K562 (cell line): ENCODE measurements around the gene LY6G6F. TPM values are rescaled to one million over a fixed set of nuclear protein-coding genes. Genes with fewer than 3 reads are reported as not detected.
A peak's percentile ranks its signal among the peaks of the same experiment; 100 is the strongest.

Source experiments
- ATF1 ChIP-seq, 2 experiments: fragments of 450-650 bp in 1 of 2; IDR thresholded peaks; 2 replicates each; pipeline ENCODE4 v1.6.1; 2016; ENCODE audit warnings: missing compliant biosample characterization in 1 of 2, missing genetic modification characterization in 1 of 2
- CBX5 ChIP-seq: IDR thresholded peaks from 2 replicates; pipeline ENCODE4 v1.6.1; 2014; ENCODE audit warnings: low read depth, borderline replicate concordance
- MCM5 ChIP-seq: fragments of 450-650 bp; IDR thresholded peaks from 2 replicates; pipeline ENCODE4 v1.6.1; 2016; ENCODE audit warnings: low read depth
- MEIS2 ChIP-seq: fragments of 450-650 bp; IDR thresholded peaks from 2 replicates; pipeline ENCODE4 v1.6.1; 2014; ENCODE audit warnings: mild to moderate bottlenecking; ENCODE audit not compliant: partially characterized antibody
- PCBP1 ChIP-seq: fragments of 200-400 bp; formaldehyde crosslinking; IDR thresholded peaks from 2 replicates; pipeline ENCODE4 v1.6.1; 2018; ENCODE audit warnings: mild to moderate bottlenecking, low read depth, low read length; ENCODE audit not compliant: poor library complexity, severe bottlenecking
- PTTG1 ChIP-seq: fragments of 450-650 bp; IDR thresholded peaks from 2 replicates; pipeline ENCODE4 v1.6.1; 2016; ENCODE audit warnings: low read depth, mild to moderate bottlenecking, missing genetic modification characterization, missing compliant biosample characterization
- RBBP5 ChIP-seq: fragments of 200-600 bp; sonication (generic); IDR thresholded peaks from 2 replicates; pipeline ENCODE4 v1.6.1; 2012; ENCODE audit warnings: borderline replicate concordance, mild to moderate bottlenecking, low read length, control low read depth, inconsistent platforms; ENCODE audit not compliant: insufficient read depth, poor library complexity, severe bottlenecking
- RBM22 ChIP-seq: fragments of 200-400 bp; formaldehyde crosslinking; IDR thresholded peaks from 2 replicates; pipeline ENCODE4 v1.6.1; 2018; ENCODE audit warnings: low read length, low read depth; ENCODE audit not compliant: poor library complexity, severe bottlenecking
- SMAD1 ChIP-seq: fragments of 150-350 bp; IDR thresholded peaks from 2 replicates; pipeline ENCODE4 v1.6.1; 2014; ENCODE audit warnings: low read length, low read depth; ENCODE audit not compliant: partially characterized antibody
- SREBF1 ChIP-seq: fragments of 150-350 bp; IDR thresholded peaks from 2 replicates; pipeline ENCODE4 v1.6.1; 2014; ENCODE audit warnings: antibody characterized with exemption, low read depth, low read length, borderline replicate concordance
- TCF7L2 ChIP-seq: fragments of 150-350 bp; IDR thresholded peaks from 2 replicates; pipeline ENCODE4 v1.6.1; 2016; ENCODE audit warnings: low read depth, mild to moderate bottlenecking, low read length, moderate library complexity
- TOE1 ChIP-seq, 2 experiments: fragments of 450-650 bp in 1 of 2; sonication (generic) in 1 of 2; formaldehyde crosslinking in 1 of 2; IDR thresholded peaks; 2 replicates each; pipeline versions ENCODE4 v1.7.1 to v1.8.0; 2016 to 2022; ENCODE audit warnings: borderline replicate concordance in 2 of 2, mild to moderate bottlenecking in 2 of 2, antibody characterized with exemption in 1 of 2, inconsistent platforms in 1 of 2, low read depth in 1 of 2, missing genetic modification reagents in 1 of 2, moderate library complexity in 1 of 2
- TSC22D4 ChIP-seq: fragments of 450-650 bp; IDR thresholded peaks from 2 replicates; pipeline ENCODE4 v1.6.1; 2016; ENCODE audit warnings: missing genetic modification characterization, missing biosample characterization, control low read depth
- ZKSCAN3 ChIP-seq: fragments of 250-450 bp; sonication (Bioruptor Pico); IDR thresholded peaks from 2 replicates; pipeline ENCODE4 v1.4.0; 2020
- ZNF134 ChIP-seq: fragments of 250-450 bp; sonication (Bioruptor Pico); conservative IDR thresholded peaks from 2 replicates; pipeline ENCODE4 v1.4.0; 2020
- ZNF316 ChIP-seq: fragments of 450-650 bp; IDR thresholded peaks from 2 replicates; pipeline ENCODE4 v1.6.1; 2016
- polyA plus RNA-seq, 8 experiments: library from polyadenylated mRNA; depleted of rRNA in 4 of 8; stranded (reverse) in 5 of 8; unstranded in 3 of 8; fragments of >200 nt; fragmentation: Nextera tagmentation in 2 of 8; fragmentation: Illumina TruSeq in 1 of 8; extraction: Ambion mirVana in 2 of 8; extraction: Trizol in 1 of 8; gene quantifications; 2 replicates each; pipeline versions ENCODE4 v1.2.1 to v1.2.3, GENCODE V29; 2011 to 2014; ENCODE audit warnings: inconsistent platforms in 1 of 8, missing spikeins in 1 of 8
- total RNA-seq, 7 experiments: library from RNA; depleted of rRNA in 6 of 7; stranded (reverse); fragments of >200 nt in 6 of 7; fragmentation: Illumina TruSeq in 2 of 7; extraction: Trizol in 2 of 7; gene quantifications; 2 replicates each; pipeline versions ENCODE4 v1.2.1 to v1.2.3, GENCODE V29; 2011 to 2021; ENCODE audit warnings: low replicate concordance in 1 of 7
- TF ChIP-seq, protein P1 (sequence below): fragments of 450-650 bp; formaldehyde crosslinking; IDR thresholded peaks from 2 replicates; pipeline ENCODE4 v1.4.0; 2020; ENCODE audit warnings: mild to moderate bottlenecking, moderate library complexity
- TF ChIP-seq, protein P2 (sequence below): IDR thresholded peaks from 3 replicates; pipeline ENCODE4 v1.6.1; 2011; ENCODE audit warnings: borderline replicate concordance, mild to moderate bottlenecking, moderate library complexity; ENCODE audit not compliant: insufficient read length; ENCODE audit errors: extremely low read depth
- TF ChIP-seq, protein P3 (sequence below), 2 experiments: fragments of 450-650 bp; IDR thresholded peaks; 2 replicates each; pipeline ENCODE4 v1.6.1; 2018; ENCODE audit warnings: mild to moderate bottlenecking in 2 of 2, low read depth in 1 of 2; ENCODE audit not compliant: partially characterized antibody in 2 of 2

Gene LY6G6F
- total and polyA plus RNA-seq, 9 of the 15 experiments (the other 6 are each of a cell fraction or from before 2014, with no cell fraction given) = 0.14 to 0.50 (median 0.28) TPM; not detected in 2

GRCh38 chr6:31729979-31730630, 23.4 kb downstream of the LY6G6F start (continued):
- TF ChIP-seq ATF1 (CRISPR knock-in tag; IDR thresholded peaks at IDR 0.05) (no peak), ATF1 (tag; IDR thresholded peaks at IDR 0.05) (peak; percentile 79), RBBP5 (peak; percentile 22), MCM5 (no peak), SMAD1 (peak; percentile 3), CBX5 (no peak), TCF7L2 (peak; percentile 56; the same call in 1 of the 2 replicates), TOE1 (IDR thresholded peaks at IDR 0.05; ENCODE audit: borderline replicate concordance) (no peak), TOE1 (CRISPR knock-in tag; IDR thresholded peaks at IDR 0.05; ENCODE audit: borderline replicate concordance, low read depth) (peak; percentile 11), PCBP1 (peak; percentile 73), ZNF134 (CRISPR knock-in tag) (peak; percentile 82), MEIS2 (no peak), TSC22D4 (no peak), SREBF1 (no peak; the same call in 1 of the 2 replicates), PTTG1 (tag) (no peak), ZKSCAN3 (CRISPR knock-in tag) (no peak), RBM22 (peak; percentile 99), ZNF316 (no peak)
- TF ChIP-seq, protein P1, sequence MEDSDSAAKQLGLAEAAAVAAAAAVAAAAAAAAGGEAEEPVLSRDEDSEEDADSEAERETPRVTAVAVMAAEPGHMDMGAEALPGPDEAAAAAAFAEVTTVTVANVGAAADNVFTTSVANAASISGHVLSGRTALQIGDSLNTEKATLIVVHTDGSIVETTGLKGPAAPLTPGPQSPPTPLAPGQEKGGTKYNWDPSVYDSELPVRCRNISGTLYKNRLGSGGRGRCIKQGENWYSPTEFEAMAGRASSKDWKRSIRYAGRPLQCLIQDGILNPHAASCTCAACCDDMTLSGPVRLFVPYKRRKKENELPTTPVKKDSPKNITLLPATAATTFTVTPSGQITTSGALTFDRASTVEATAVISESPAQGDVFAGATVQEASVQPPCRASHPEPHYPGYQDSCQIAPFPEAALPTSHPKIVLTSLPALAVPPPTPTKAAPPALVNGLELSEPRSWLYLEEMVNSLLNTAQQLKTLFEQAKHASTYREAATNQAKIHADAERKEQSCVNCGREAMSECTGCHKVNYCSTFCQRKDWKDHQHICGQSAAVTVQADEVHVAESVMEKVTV (CRISPR knock-in tag) = peak; percentile 96
- TF ChIP-seq, protein P2, sequence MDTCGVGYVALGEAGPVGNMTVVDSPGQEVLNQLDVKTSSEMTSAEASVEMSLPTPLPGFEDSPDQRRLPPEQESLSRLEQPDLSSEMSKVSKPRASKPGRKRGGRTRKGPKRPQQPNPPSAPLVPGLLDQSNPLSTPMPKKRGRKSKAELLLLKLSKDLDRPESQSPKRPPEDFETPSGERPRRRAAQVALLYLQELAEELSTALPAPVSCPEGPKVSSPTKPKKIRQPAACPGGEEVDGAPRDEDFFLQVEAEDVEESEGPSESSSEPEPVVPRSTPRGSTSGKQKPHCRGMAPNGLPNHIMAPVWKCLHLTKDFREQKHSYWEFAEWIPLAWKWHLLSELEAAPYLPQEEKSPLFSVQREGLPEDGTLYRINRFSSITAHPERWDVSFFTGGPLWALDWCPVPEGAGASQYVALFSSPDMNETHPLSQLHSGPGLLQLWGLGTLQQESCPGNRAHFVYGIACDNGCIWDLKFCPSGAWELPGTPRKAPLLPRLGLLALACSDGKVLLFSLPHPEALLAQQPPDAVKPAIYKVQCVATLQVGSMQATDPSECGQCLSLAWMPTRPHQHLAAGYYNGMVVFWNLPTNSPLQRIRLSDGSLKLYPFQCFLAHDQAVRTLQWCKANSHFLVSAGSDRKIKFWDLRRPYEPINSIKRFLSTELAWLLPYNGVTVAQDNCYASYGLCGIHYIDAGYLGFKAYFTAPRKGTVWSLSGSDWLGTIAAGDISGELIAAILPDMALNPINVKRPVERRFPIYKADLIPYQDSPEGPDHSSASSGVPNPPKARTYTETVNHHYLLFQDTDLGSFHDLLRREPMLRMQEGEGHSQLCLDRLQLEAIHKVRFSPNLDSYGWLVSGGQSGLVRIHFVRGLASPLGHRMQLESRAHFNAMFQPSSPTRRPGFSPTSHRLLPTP = no peak
- TF ChIP-seq, protein P3, sequence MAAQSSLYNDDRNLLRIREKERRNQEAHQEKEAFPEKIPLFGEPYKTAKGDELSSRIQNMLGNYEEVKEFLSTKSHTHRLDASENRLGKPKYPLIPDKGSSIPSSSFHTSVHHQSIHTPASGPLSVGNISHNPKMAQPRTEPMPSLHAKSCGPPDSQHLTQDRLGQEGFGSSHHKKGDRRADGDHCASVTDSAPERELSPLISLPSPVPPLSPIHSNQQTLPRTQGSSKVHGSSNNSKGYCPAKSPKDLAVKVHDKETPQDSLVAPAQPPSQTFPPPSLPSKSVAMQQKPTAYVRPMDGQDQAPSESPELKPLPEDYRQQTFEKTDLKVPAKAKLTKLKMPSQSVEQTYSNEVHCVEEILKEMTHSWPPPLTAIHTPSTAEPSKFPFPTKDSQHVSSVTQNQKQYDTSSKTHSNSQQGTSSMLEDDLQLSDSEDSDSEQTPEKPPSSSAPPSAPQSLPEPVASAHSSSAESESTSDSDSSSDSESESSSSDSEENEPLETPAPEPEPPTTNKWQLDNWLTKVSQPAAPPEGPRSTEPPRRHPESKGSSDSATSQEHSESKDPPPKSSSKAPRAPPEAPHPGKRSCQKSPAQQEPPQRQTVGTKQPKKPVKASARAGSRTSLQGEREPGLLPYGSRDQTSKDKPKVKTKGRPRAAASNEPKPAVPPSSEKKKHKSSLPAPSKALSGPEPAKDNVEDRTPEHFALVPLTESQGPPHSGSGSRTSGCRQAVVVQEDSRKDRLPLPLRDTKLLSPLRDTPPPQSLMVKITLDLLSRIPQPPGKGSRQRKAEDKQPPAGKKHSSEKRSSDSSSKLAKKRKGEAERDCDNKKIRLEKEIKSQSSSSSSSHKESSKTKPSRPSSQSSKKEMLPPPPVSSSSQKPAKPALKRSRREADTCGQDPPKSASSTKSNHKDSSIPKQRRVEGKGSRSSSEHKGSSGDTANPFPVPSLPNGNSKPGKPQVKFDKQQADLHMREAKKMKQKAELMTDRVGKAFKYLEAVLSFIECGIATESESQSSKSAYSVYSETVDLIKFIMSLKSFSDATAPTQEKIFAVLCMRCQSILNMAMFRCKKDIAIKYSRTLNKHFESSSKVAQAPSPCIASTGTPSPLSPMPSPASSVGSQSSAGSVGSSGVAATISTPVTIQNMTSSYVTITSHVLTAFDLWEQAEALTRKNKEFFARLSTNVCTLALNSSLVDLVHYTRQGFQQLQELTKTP (IDR thresholded peaks at IDR 0.05; ENCODE audit: low read depth in 1 of 2, partially characterized antibody in 2 of 2) = no peak
